SU-DHL-6 (cell line): ENCODE results near the gene OR2AJ1.

Experiments used
- EZH2phosphoT487 ChIP-seq: fragments of 200-600 bp; sonication (generic), shearing (Covaris generic); conservative IDR thresholded peaks from 2 replicates; pipeline ENCODE4 v1.6.1; 2018; ENCODE audit warnings: mild to moderate bottlenecking, antibody characterized with exemption, low read length, moderate library complexity, mixed read lengths
- TF ChIP-seq, protein P1 (sequence below): fragments of 200-600 bp; sonication (generic); IDR thresholded peaks from one replicate; pipeline ENCODE4 v1.5.1; 2017; ENCODE audit warnings: antibody characterized with exemption, mild to moderate bottlenecking, low read length, moderate library complexity; ENCODE audit not compliant: insufficient read depth, poor library complexity, severe bottlenecking

DNA sequence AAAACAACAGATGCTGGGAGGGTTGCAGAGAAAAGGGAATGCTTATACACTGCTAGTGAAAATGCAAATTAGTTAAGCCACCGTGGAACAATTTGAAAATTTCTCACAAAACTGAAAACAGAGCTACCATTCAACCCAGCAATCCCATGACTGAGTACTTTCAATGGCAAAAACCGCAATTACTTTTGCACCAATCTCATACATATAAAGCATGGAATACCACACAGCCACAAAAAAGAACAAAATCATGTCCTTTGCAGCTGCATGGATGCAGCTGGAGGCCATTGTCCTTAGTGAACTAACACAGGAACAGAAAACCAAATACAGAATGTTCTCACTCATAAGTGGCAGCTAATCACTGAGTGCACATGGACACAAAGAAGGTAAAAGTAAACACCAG, 10.9 kb upstream of the OR2AJ1 start:
- TF ChIP-seq, protein P1, sequence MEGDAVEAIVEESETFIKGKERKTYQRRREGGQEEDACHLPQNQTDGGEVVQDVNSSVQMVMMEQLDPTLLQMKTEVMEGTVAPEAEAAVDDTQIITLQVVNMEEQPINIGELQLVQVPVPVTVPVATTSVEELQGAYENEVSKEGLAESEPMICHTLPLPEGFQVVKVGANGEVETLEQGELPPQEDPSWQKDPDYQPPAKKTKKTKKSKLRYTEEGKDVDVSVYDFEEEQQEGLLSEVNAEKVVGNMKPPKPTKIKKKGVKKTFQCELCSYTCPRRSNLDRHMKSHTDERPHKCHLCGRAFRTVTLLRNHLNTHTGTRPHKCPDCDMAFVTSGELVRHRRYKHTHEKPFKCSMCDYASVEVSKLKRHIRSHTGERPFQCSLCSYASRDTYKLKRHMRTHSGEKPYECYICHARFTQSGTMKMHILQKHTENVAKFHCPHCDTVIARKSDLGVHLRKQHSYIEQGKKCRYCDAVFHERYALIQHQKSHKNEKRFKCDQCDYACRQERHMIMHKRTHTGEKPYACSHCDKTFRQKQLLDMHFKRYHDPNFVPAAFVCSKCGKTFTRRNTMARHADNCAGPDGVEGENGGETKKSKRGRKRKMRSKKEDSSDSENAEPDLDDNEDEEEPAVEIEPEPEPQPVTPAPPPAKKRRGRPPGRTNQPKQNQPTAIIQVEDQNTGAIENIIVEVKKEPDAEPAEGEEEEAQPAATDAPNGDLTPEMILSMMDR: no peak
- no peak for TF ChIP-seq EZH2phosphoT487
